ENCODE data around the gene PLBD2. TPM values are rescaled to one million over a fixed set of nuclear protein-coding genes. Genes with fewer than 3 reads are reported as not detected.
"Not testable (repeated sequence)": the region's sequence is repeated elsewhere in the genome, so short reads cannot be mapped to it uniquely, and the experiment has no call there.

Gene PLBD2
- polyA plus RNA-seq, 1 donor: 12.6 TPM

GRCh38 chr12:113333877-113334785 lies 24.3 kb upstream of the PLBD2 start:
- no peak for DNase-seq (ENCODE audit: low read depth)

GRCh38 chr12:113334786-113335539 lies 23.4 kb upstream of the PLBD2 start, which contains the start of gene SLC8B1:
Gene SLC8B1 (minus strand): TSS chr12:113335109. CDS start chr12:113332878, 2,231 bp downstream.
- DNase-seq (ENCODE audit: low read depth): no peak

GRCh38 chr12:113339540-113339939 lies 18.8 kb upstream of the PLBD2 start:
- DNase-seq (ENCODE audit: low read depth): no peak

- no peak for DNase-seq (ENCODE audit: low read depth)
Measured at GRCh38 chr12:113340061-113340460, 18.3 kb upstream of the PLBD2 start.

GRCh38 chr12:113341535-113341934 lies 16.9 kb upstream of the PLBD2 start:
- no peak for DNase-seq (ENCODE audit: low read depth)

- DNase-seq (ENCODE audit: low read depth): no peak
Measured at GRCh38 chr12:113345318-113345717, 13.1 kb upstream of the PLBD2 start.

GRCh38 chr12:113346353-113346752 lies 12.0 kb upstream of the PLBD2 start:
- DNase-seq (ENCODE audit: low read depth): no peak

GRCh38 chr12:113347107-113347506 lies 11.3 kb upstream of the PLBD2 start:
- DNase-seq (ENCODE audit: low read depth): no peak

- no peak for DNase-seq (ENCODE audit: low read depth)
Measured at GRCh38 chr12:113347892-113348291, 10.5 kb upstream of the PLBD2 start.

GRCh38 chr12:113348849-113349536 lies 9.4 kb upstream of the PLBD2 start:
- DNase-seq (ENCODE audit: low read depth): no peak

GRCh38 chr12:113351089-113351488 lies 7.3 kb upstream of the PLBD2 start:
- no peak for DNase-seq (ENCODE audit: low read depth)

- DNase-seq (ENCODE audit: low read depth): not testable (repeated sequence)
Measured at GRCh38 chr12:113354192-113354591, 4.2 kb upstream of the PLBD2 start.

- DNase-seq (ENCODE audit: low read depth): no peak
Measured at GRCh38 chr12:113359133-113359938, 949 bp downstream of the PLBD2 start.

- DNase-seq (ENCODE audit: low read depth): no peak
Measured at GRCh38 chr12:113359939-113360748, 1.8 kb downstream of the PLBD2 start.

- DNase-seq (ENCODE audit: low read depth): no peak
Measured at GRCh38 chr12:113361574-113362370, 3.4 kb downstream of the PLBD2 start.

GRCh38 chr12:113364698-113365097 lies 6.3 kb downstream of the PLBD2 start:
- no peak for DNase-seq (ENCODE audit: low read depth)

GRCh38 chr12:113365639-113366395 lies 7.4 kb downstream of the PLBD2 start:
- DNase-seq (ENCODE audit: low read depth): no peak

- DNase-seq (ENCODE audit: low read depth): no peak
Measured at GRCh38 chr12:113366827-113367226, 8.4 kb downstream of the PLBD2 start.

GRCh38 chr12:113368331-113368730 lies 9.9 kb downstream of the PLBD2 start:
- no peak for DNase-seq (ENCODE audit: low read depth)
